ENCODE data around the gene EHD1. TPM values are rescaled to one million over a fixed set of nuclear protein-coding genes. Genes with fewer than 3 reads are reported as not detected.

The EHD1 gene
- total and polyA plus RNA-seq, 2 of the 4 experiments (the other 2 are of a cell fraction) = 107 to 209 TPM

GRCh38 chr11:64842366-64842759 lies 36.1 kb downstream of the EHD1 start:
- ATAC-seq (ENCODE audit: low read depth) = no peak
- dilution Hi-C loops (cut with HindIII; ENCODE audit: low sequenced_read_pairs, unreplicated experiment) = no loop called here
- no peak overlapping the region for H3K56ac ChIP-seq (ENCODE audit: extremely low read depth, insufficient read depth, low read length)
- intact Hi-C loops (cut with micrococcal nuclease) = no loop called here
- H3K27ac ChIP-seq (ENCODE audit: insufficient read depth, low read length) = no peak overlapping the region
- H3K4me1 ChIP-seq (ENCODE audit: control insufficient read depth, insufficient read depth, low read length) = peaks cover 8% of the 10 kb centered on the region
- no peak overlapping the region for H3K18ac ChIP-seq (ENCODE audit: low read depth, low read length)
- peak overlapping the region; percentile 33; the same call in 1 of the 3 replicates for H2BK15ac ChIP-seq (ENCODE audit: low read depth, low read length)
- H3K9me3 ChIP-seq (ENCODE audit: control insufficient read depth, insufficient read depth, low read length) = no peaks in the 10 kb centered on the region
- no peak overlapping the region for H3K4me2 ChIP-seq (ENCODE audit: low read depth, low read length)
- peak overlapping the region; percentile 29 for H2AK9ac ChIP-seq (replicated peaks; ENCODE audit: low read depth, low read length, poor library complexity)
- H2AFZ ChIP-seq (replicated peaks; ENCODE audit: low read length, poor library complexity) = peak overlapping the region; percentile 78
- H4K91ac ChIP-seq (ENCODE audit: insufficient read depth, low read depth, low read length) = peak overlapping the region; percentile 26; the same call in 1 of the 2 replicates
- H3K27me3 ChIP-seq (ENCODE audit: control insufficient read depth, insufficient read depth, low read length) = no peaks in the 10 kb centered on the region
- H3K23ac ChIP-seq (ENCODE audit: low read depth, low read length) = no peak overlapping the region
- H3K4me3 ChIP-seq (ENCODE audit: insufficient read depth, low read depth, low read length) = no peak overlapping the region
- no peaks in the 10 kb centered on the region for H3K9me1 ChIP-seq (ENCODE audit: insufficient read depth, low read length)
- no peaks in the 10 kb centered on the region for H3K36me3 ChIP-seq (ENCODE audit: control insufficient read depth, insufficient read depth, low read length)
- no peak for DNase-seq
- no peak overlapping the region for H3K9ac ChIP-seq (ENCODE audit: low read depth, low read length)
- H2BK20ac ChIP-seq (ENCODE audit: low read depth, low read length) = peak overlapping the region; percentile 49; the same call in 1 of the 2 replicates
- H2BK5ac ChIP-seq (ENCODE audit: low read depth, low read length, poor library complexity, severe bottlenecking) = peak overlapping the region; percentile 49
- H3K14ac ChIP-seq (replicated peaks; ENCODE audit: low read depth, low read length) = no peak overlapping the region
- TF ChIP-seq RFX5 (IDR thresholded peaks at IDR 0.05; ENCODE audit: low read depth, low read length) (no peak), RCOR1 (IDR thresholded peaks at IDR 0.05; ENCODE audit: insufficient replicate concordance, low read length) (no peak), MAFK (IDR thresholded peaks at IDR 0.05; ENCODE audit: low read depth, low read length) (no peak), MAZ (IDR thresholded peaks at IDR 0.05; ENCODE audit: borderline replicate concordance, low read depth, low read length) (no peak), BHLHE40 (IDR thresholded peaks at IDR 0.05; ENCODE audit: low read depth, low read length) (no peak), MXI1 (IDR thresholded peaks at IDR 0.05; ENCODE audit: borderline replicate concordance, low read depth, low read length) (no peak), POLR2A (IDR thresholded peaks at IDR 0.05; ENCODE audit: low read depth, low read length) (no peak), NFE2L2 (IDR thresholded peaks at IDR 0.05; ENCODE audit: low read depth, low read length) (no peak), RAD21 (IDR thresholded peaks at IDR 0.05; ENCODE audit: low read length) (no peak), CHD1 (IDR thresholded peaks at IDR 0.05; ENCODE audit: low read depth, low read length) (no peak), FOS (IDR thresholded peaks at IDR 0.05; ENCODE audit: low read depth, low read length) (no peak), SMC3 (IDR thresholded peaks at IDR 0.05; ENCODE audit: low read depth, low read length) (no peak), CEBPB (IDR thresholded peaks at IDR 0.05; ENCODE audit: low read depth, low read length) (no peak)
- TF ChIP-seq, protein P1, sequence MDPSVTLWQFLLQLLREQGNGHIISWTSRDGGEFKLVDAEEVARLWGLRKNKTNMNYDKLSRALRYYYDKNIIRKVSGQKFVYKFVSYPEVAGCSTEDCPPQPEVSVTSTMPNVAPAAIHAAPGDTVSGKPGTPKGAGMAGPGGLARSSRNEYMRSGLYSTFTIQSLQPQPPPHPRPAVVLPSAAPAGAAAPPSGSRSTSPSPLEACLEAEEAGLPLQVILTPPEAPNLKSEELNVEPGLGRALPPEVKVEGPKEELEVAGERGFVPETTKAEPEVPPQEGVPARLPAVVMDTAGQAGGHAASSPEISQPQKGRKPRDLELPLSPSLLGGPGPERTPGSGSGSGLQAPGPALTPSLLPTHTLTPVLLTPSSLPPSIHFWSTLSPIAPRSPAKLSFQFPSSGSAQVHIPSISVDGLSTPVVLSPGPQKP (IDR thresholded peaks at IDR 0.05; ENCODE audit: borderline replicate concordance, low read depth, low read length) = no peak
- TF ChIP-seq, protein P2, sequence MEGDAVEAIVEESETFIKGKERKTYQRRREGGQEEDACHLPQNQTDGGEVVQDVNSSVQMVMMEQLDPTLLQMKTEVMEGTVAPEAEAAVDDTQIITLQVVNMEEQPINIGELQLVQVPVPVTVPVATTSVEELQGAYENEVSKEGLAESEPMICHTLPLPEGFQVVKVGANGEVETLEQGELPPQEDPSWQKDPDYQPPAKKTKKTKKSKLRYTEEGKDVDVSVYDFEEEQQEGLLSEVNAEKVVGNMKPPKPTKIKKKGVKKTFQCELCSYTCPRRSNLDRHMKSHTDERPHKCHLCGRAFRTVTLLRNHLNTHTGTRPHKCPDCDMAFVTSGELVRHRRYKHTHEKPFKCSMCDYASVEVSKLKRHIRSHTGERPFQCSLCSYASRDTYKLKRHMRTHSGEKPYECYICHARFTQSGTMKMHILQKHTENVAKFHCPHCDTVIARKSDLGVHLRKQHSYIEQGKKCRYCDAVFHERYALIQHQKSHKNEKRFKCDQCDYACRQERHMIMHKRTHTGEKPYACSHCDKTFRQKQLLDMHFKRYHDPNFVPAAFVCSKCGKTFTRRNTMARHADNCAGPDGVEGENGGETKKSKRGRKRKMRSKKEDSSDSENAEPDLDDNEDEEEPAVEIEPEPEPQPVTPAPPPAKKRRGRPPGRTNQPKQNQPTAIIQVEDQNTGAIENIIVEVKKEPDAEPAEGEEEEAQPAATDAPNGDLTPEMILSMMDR (conservative IDR thresholded peaks at IDR 0.05; ENCODE audit: low read depth, low read length) = no peak
- TF ChIP-seq, protein P3, sequence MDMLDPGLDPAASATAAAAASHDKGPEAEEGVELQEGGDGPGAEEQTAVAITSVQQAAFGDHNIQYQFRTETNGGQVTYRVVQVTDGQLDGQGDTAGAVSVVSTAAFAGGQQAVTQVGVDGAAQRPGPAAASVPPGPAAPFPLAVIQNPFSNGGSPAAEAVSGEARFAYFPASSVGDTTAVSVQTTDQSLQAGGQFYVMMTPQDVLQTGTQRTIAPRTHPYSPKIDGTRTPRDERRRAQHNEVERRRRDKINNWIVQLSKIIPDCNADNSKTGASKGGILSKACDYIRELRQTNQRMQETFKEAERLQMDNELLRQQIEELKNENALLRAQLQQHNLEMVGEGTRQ (IDR thresholded peaks at IDR 0.05; ENCODE audit: low read depth, low read length) = no peak
- CTCF ChIA-PET = no interaction called here
- no peaks in the 10 kb centered on the region for H4K20me1 ChIP-seq (ENCODE audit: insufficient read depth, low read length)
- peak overlapping the region in 1 of 2 experiments; percentile 31; a peak in 1 of 4 replicates for H4K8ac ChIP-seq (ENCODE audit: low read depth in 2 of 2, low read length in 2 of 2)
- H2AK5ac ChIP-seq (ENCODE audit: low read depth, low read length) = peak overlapping the region; percentile 80; the same call in 1 of the 2 replicates
- peak overlapping the region; percentile 62 for H3K4ac ChIP-seq (ENCODE audit: low read depth, low read length)
- peak overlapping the region; percentile 56 for H2BK120ac ChIP-seq (ENCODE audit: low read depth, low read length)
- peaks cover 0 to 2% of the 10 kb centered on the region in 2 experiments; a peak in 1 of 4 replicates for H3K79me1 ChIP-seq (ENCODE audit: low read depth in 1 of 2, low read length in 2 of 2)
- BruUV-seq (replicated peaks) = no TSS peak
- no peak overlapping the region for H4K5ac ChIP-seq (ENCODE audit: low read depth, low read length)
- POLR2A ChIA-PET (ENCODE audit: unreplicated experiment) = no interaction called here
- in situ Hi-C loops (cut with MboI; ENCODE audit: low sequenced_read_pairs) = loop anchor here (10.0 kb wide), 1 partner anchor 162 kb away; no protein-coding TSS in a partner anchor
- WGBS, 2 experiments (ENCODE audit: extremely low coverage in 2 of 2, insufficient read length in 1 of 2) = no CpG with 5 or more reads among the region's 6 CpGs

Measured in IMR-90 (cell line).